Measurements from ENCODE around the gene PHACTR3.

PHACTR3 gene

GRCh38 chr20:59645761-59646171, 41.4 kb downstream of the PHACTR3 start:
- DNase-seq (ENCODE audit: low read depth, low spot score) = no peak

- no peak for DNase-seq (ENCODE audit: low read depth, low spot score)
These were observed 42.1 kb downstream of the PHACTR3 start for GRCh38 chr20:59646487-59646886.

- no peak for DNase-seq (ENCODE audit: low read depth, low spot score)
These were observed 42.9 kb downstream of the PHACTR3 start for GRCh38 chr20:59647271-59647670.

GRCh38 chr20:59648466-59649070, 44.2 kb downstream of the PHACTR3 start:
- no peak for DNase-seq (ENCODE audit: low read depth, low spot score)

- no peak for DNase-seq (ENCODE audit: low read depth, low spot score)
These were observed 46.1 kb downstream of the PHACTR3 start for GRCh38 chr20:59650418-59650817.

GRCh38 chr20:59652381-59652780, 48.0 kb downstream of the PHACTR3 start:
- no peak for DNase-seq (ENCODE audit: low read depth, low spot score)

- no peak for DNase-seq (ENCODE audit: low read depth, low spot score)
These were observed 52.1 kb downstream of the PHACTR3 start for GRCh38 chr20:59656417-59656816.

- DNase-seq (ENCODE audit: low read depth, low spot score) = no peak
These were observed 53.2 kb downstream of the PHACTR3 start for GRCh38 chr20:59657459-59658046.

- no peak for DNase-seq (ENCODE audit: low read depth, low spot score)
These were observed 56.1 kb downstream of the PHACTR3 start for GRCh38 chr20:59660471-59660870.

GRCh38 chr20:59661153-59661552, 56.8 kb downstream of the PHACTR3 start:
- no peak for DNase-seq (ENCODE audit: low read depth, low spot score)

- DNase-seq (ENCODE audit: low read depth, low spot score) = no peak
These were observed 57.3 kb downstream of the PHACTR3 start for GRCh38 chr20:59661621-59662020.

GRCh38 chr20:59662161-59662560, 57.8 kb downstream of the PHACTR3 start:
- no peak for DNase-seq (ENCODE audit: low read depth, low spot score)

- no peak for DNase-seq (ENCODE audit: low read depth, low spot score)
These were observed 58.6 kb downstream of the PHACTR3 start for GRCh38 chr20:59662856-59663512.

GRCh38 chr20:59663513-59664060, 59.2 kb downstream of the PHACTR3 start:
- no peak for DNase-seq (ENCODE audit: low read depth, low spot score)

- DNase-seq (ENCODE audit: low read depth, low spot score) = no peak
These were observed 60.1 kb downstream of the PHACTR3 start for GRCh38 chr20:59664421-59664941.

- no peak for DNase-seq (ENCODE audit: low read depth, low spot score)
These were observed 61.6 kb downstream of the PHACTR3 start for GRCh38 chr20:59665656-59666555.

- DNase-seq (ENCODE audit: low read depth, low spot score) = no peak
These were observed 62.2 kb downstream of the PHACTR3 start for GRCh38 chr20:59666586-59666985.

GRCh38 chr20:59667131-59667530, 62.8 kb downstream of the PHACTR3 start:
- no peak for DNase-seq (ENCODE audit: low read depth, low spot score)

GRCh38 chr20:59667981-59668515, 63.7 kb downstream of the PHACTR3 start:
- DNase-seq (ENCODE audit: low read depth, low spot score) = no peak

GRCh38 chr20:59668926-59669850, 64.8 kb downstream of the PHACTR3 start:
- no peak for DNase-seq (ENCODE audit: low read depth, low spot score)
